IgD-negative memory B cell (primary cell): Measurements from ENCODE around the gene VSIR. TPM values are rescaled to one million over a fixed set of nuclear protein-coding genes. Genes with fewer than 3 reads are reported as not detected.
A peak's percentile ranks its signal among the peaks of the same experiment; 100 is the strongest.

Experiments
- H3K27ac Mint-ChIP-seq, 3 donors: one replicate each; pipeline ENCODE4 v1.8.0; 2020 to 2022; ENCODE audit warnings: mild to moderate bottlenecking in 3 of 3, mixed read lengths in 3 of 3, moderate library complexity in 1 of 3
- H3K27me3 Mint-ChIP-seq: one replicate; pipeline ENCODE4 v1.8.0; 2021; ENCODE audit warnings: mixed read lengths
- H3K36me3 Mint-ChIP-seq: one replicate; pipeline ENCODE4 v1.8.0; 2020; ENCODE audit warnings: mild to moderate bottlenecking, mixed read lengths
- H3K4me1 Mint-ChIP-seq, 3 donors: one replicate each; pipeline ENCODE4 v1.8.0; 2020 to 2022; ENCODE audit warnings: mixed read lengths in 3 of 3, mild to moderate bottlenecking in 1 of 3
- H3K4me3 Mint-ChIP-seq, 4 donors: one replicate each; pipeline ENCODE4 v1.8.0; 2020 to 2022; ENCODE audit warnings: mild to moderate bottlenecking in 4 of 4, mixed read lengths in 4 of 4, moderate library complexity in 3 of 4
- H3K9me3 Mint-ChIP-seq, 3 donors: one replicate each; pipeline ENCODE4 v1.8.0; 2020 to 2021; ENCODE audit warnings: mixed read lengths in 3 of 3, mild to moderate bottlenecking in 1 of 3
- polyA plus RNA-seq: library from polyadenylated mRNA; unstranded; fragments of 300-500 nt; fragmentation: Illumina TruSeq; gene quantifications from one replicate; pipeline ENCODE4 v1.2.3, GENCODE V29; 2021

VSIR gene
- polyA plus RNA-seq, 1 donor from 2014 or later, result 73.6 TPM

DNA sequence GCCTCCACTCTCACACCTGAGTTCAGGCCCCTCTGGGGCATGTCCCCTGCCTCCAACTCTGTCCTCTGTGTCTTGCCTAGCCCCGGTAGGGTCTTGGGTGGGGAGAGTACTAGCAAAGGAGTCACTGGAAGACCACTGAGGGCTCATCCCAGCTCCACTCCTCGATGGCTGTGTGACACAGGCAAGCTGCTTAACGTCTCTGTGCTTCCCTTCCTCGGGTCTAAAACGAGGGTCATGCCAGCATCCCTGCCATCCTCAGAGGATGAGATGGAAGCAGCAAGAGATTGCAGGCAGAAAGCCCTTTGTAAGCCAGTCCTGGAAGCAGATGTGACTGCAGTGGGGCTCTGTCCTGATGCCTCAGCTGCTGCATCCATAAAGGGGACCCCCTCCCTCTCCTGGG, 38.5 kb downstream of the VSIR start:
- Mint-ChIP-seq H3K9me3 (no peaks in the 10 kb centered on the region), H3K4me3 (peak overlapping the region in 2 of 4 donors; percentile 72), H3K27ac (peak overlapping the region in 2 of 3 donors; percentile 91 to 93)

DNA sequence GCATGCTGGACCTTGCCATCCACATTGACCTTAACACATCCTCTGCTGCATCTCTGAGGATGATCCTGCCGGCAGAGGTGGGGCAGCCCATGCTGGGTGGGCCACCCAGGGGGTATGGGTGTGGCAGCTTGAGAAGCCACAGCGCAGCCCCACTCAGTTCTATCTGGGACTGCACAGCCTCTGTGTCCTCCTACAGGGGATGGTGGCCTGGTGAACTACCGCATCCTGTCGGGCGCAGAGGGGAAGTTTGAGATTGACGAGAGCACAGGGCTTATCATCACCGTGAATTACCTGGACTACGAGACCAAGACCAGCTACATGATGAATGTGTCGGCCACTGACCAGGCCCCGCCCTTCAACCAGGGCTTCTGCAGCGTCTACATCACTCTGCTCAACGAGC, 41.5 kb downstream of the VSIR start:
- peaks cover 3% of the 10 kb centered on the region for H3K36me3 Mint-ChIP-seq
- no peak overlapping the region for H3K27ac Mint-ChIP-seq
- H3K9me3 Mint-ChIP-seq, result no peaks in the 10 kb centered on the region
- no peaks in the 10 kb centered on the region for H3K27me3 Mint-ChIP-seq
- H3K4me1 Mint-ChIP-seq, result peaks cover 31 to 61% (median 58%) of the 10 kb centered on the region in 3 donors
- no peak overlapping the region for H3K4me3 Mint-ChIP-seq

More for the DNA sequence above, 38.5 kb downstream of the VSIR start:
- Mint-ChIP-seq H3K4me1 (peaks cover 23 to 51% (median 50%) of the 10 kb centered on the region in 3 donors), H3K36me3 (peaks cover 3% of the 10 kb centered on the region), H3K27me3 (no peaks in the 10 kb centered on the region)

DNA sequence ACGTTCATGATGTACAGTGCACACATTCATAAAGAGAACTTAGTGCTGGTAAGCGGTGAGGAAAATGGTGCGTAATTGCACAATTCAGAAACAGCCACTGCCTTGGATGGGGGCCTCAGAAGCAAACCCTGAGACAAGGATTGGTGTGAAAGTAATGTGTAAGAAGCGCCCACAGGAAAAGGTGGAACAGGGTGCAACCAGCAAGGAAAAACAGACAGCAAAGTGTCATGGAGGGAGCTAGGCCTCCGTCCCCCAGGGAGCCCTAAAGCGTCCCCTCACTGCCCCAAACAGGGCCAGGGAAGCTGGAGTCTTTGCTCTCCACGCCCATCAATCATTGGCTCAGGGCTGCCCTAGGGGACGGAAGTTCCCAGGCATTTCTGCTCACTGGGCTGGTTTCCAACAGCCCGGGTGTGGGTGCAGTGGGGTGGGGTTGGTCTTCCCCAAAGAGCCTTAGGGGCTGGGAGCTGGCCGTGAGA, 44.1 kb downstream of the VSIR start:
- Mint-ChIP-seq H3K27me3 (no peaks in the 10 kb centered on the region), H3K4me1 (peaks cover 33 to 57% (median 52%) of the 10 kb centered on the region in 3 donors), H3K4me3 (peak overlapping the region in 3 of 4 donors; percentile 1 to 95 (median 90)), H3K36me3 (peaks cover 3% of the 10 kb centered on the region), H3K9me3 (no peaks in the 10 kb centered on the region), H3K27ac (peak overlapping the region in 2 of 3 donors; percentile 54 to 75)

GRCh38 chr10:71727738-71728737, 45.3 kb downstream of the VSIR start:
- H3K36me3 Mint-ChIP-seq, result peaks cover 2% of the 10 kb centered on the region
- peak overlapping the region; percentile 15 to 95 (median 78) for H3K4me3 Mint-ChIP-seq
- H3K4me1 Mint-ChIP-seq, result peaks cover 27 to 49% (median 43%) of the 10 kb centered on the region in 3 donors
- peak overlapping the region; percentile 75 to 97 (median 95) for H3K27ac Mint-ChIP-seq
- no peaks in the 10 kb centered on the region for H3K27me3 Mint-ChIP-seq
- no peaks in the 10 kb centered on the region for H3K9me3 Mint-ChIP-seq

- Mint-ChIP-seq H3K36me3 (no peaks in the 10 kb centered on the region), H3K4me1 (peaks cover 32 to 43% (median 35%) of the 10 kb centered on the region in 3 donors), H3K27me3 (no peaks in the 10 kb centered on the region), H3K27ac (peak overlapping the region; percentile 75 to 97 (median 95)), H3K4me3 (peak overlapping the region; percentile 15 to 95 (median 78)), H3K9me3 (no peaks in the 10 kb centered on the region)
Measured at GRCh38 chr10:71727105-71727737, 46.1 kb downstream of the VSIR start.

- Mint-ChIP-seq H3K4me1 (peaks cover 34 to 43% (median 38%) of the 10 kb centered on the region in 3 donors), H3K9me3 (no peaks in the 10 kb centered on the region), H3K27ac (peak overlapping the region; percentile 75 to 97 (median 95)), H3K36me3 (no peaks in the 10 kb centered on the region), H3K27me3 (no peaks in the 10 kb centered on the region), H3K4me3 (peak overlapping the region; percentile 15 to 95 (median 78))
Measured at GRCh38 chr10:71726580-71727104, 46.7 kb downstream of the VSIR start.

DNA sequence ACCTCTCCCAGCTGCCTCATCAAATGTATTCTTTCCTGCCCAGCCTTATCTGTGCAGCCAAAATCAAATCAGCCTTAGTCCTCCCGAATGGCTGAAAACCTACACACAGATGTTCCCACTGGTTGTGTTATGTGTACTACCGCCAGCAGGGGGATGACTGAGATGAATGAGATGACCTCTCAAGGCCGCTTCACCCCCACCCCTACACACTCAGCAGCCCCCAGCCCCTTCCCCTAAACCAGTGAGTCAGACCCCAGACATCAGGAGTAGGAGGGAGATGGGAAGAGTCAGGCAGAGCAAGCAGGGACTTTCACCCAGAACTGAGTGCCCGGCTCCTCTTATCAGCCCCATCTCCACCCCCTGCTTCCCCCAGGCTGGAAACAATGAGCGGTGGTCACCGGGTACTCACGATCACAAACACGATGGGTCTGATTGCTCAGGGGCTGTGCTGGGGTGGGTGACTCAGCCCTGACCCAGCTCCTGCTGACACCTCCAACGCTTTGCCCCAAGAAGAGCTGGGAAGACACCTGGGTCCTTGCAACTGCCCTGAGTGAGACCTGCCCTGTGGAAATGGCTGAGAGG, 47.2 kb downstream of the VSIR start:
- H3K27me3 Mint-ChIP-seq, result no peaks in the 10 kb centered on the region
- H3K4me1 Mint-ChIP-seq, result peaks cover 34 to 43% (median 40%) of the 10 kb centered on the region in 3 donors
- peak overlapping the region in 2 of 4 donors; percentile 64 to 95 for H3K4me3 Mint-ChIP-seq
- H3K36me3 Mint-ChIP-seq, result no peaks in the 10 kb centered on the region
- no peaks in the 10 kb centered on the region for H3K9me3 Mint-ChIP-seq
- peak overlapping the region; percentile 75 to 97 (median 76) for H3K27ac Mint-ChIP-seq

- no peaks in the 10 kb centered on the region for H3K36me3 Mint-ChIP-seq
- H3K27ac Mint-ChIP-seq, result no peak overlapping the region
- no peak overlapping the region for H3K4me3 Mint-ChIP-seq
- no peaks in the 10 kb centered on the region for H3K9me3 Mint-ChIP-seq
- peaks cover 33 to 43% (median 40%) of the 10 kb centered on the region in 3 donors for H3K4me1 Mint-ChIP-seq
- no peaks in the 10 kb centered on the region for H3K27me3 Mint-ChIP-seq
Measured at GRCh38 chr10:71725249-71725648, 48.1 kb downstream of the VSIR start.

- Mint-ChIP-seq H3K36me3 (no peaks in the 10 kb centered on the region), H3K9me3 (no peaks in the 10 kb centered on the region), H3K27me3 (no peaks in the 10 kb centered on the region), H3K4me3 (no peak overlapping the region), H3K27ac (peak overlapping the region in 1 of 3 donors; percentile 83), H3K4me1 (peaks cover 29 to 43% (median 40%) of the 10 kb centered on the region in 3 donors)
Measured at GRCh38 chr10:71724539-71724938, 48.8 kb downstream of the VSIR start.

DNA sequence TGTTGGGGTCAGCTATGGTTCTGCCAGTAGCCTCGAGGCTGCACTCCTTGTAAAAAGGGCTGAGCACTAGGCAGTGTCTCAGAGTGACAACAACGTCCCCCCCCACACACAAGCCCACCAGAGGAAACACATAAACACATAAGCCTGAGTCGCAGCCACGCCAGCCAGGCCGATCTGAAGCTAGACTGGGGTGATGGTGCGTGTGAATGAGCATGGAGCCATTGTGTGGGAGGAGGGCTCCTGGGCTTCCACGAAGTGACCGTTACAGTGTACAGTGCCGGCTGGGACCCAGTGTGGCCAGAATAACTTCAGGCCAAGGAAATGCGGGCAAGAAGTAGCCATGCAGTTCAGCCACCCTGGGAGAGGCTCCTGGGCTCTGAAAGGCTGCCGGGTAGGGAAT, 50.0 kb downstream of the VSIR start:
- Mint-ChIP-seq H3K27me3 (no peaks in the 10 kb centered on the region), H3K4me3 (no peak overlapping the region), H3K4me1 (peaks cover 21 to 34% (median 32%) of the 10 kb centered on the region in 3 donors), H3K9me3 (no peaks in the 10 kb centered on the region), H3K36me3 (no peaks in the 10 kb centered on the region), H3K27ac (peak overlapping the region in 1 of 3 donors; percentile 69)

DNA sequence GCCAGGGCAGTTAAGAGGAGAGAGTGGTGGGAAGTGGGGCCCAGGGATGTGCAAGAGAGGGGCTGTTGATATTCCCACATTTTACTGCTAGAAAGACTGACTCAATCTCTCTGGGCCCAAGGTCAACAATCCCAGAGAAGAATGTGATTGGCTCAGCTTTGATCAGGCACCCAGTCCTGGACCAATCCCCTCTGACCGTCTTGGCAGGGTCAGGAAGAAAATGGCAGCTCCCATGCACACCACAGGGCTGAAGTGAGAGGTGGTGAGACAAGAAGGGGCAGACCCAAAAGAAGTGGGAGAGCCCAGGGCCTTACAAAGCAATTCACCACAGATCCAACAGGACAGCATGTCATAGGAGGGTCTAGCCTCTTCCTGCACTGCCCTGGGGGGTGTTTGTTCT, 50.5 kb downstream of the VSIR start:
- peaks cover 20 to 32% (median 29%) of the 10 kb centered on the region in 3 donors for H3K4me1 Mint-ChIP-seq

GRCh38 chr10:71721313-71721712, 52.0 kb downstream of the VSIR start:
- Mint-ChIP-seq H3K9me3 (no peaks in the 10 kb centered on the region), H3K4me1 (peaks cover 7 to 20% (median 14%) of the 10 kb centered on the region in 3 donors), H3K36me3 (no peaks in the 10 kb centered on the region), H3K27me3 (no peaks in the 10 kb centered on the region), H3K4me3 (no peak overlapping the region), H3K27ac (peak overlapping the region in 1 of 3 donors; percentile 73)

More for the DNA sequence above, 50.5 kb downstream of the VSIR start:
- Mint-ChIP-seq H3K27me3 (no peaks in the 10 kb centered on the region), H3K27ac (peak overlapping the region in 2 of 3 donors; percentile 37 to 69), H3K9me3 (no peaks in the 10 kb centered on the region), H3K4me3 (no peak overlapping the region), H3K36me3 (no peaks in the 10 kb centered on the region)

- Mint-ChIP-seq H3K36me3 (no peaks in the 10 kb centered on the region), H3K27ac (no peak overlapping the region), H3K9me3 (no peaks in the 10 kb centered on the region), H3K4me1 (peaks cover 3 to 12% (median 9%) of the 10 kb centered on the region in 3 donors), H3K4me3 (no peak overlapping the region), H3K27me3 (no peaks in the 10 kb centered on the region)
Measured at GRCh38 chr10:71720288-71720687, 53.0 kb downstream of the VSIR start.

DNA sequence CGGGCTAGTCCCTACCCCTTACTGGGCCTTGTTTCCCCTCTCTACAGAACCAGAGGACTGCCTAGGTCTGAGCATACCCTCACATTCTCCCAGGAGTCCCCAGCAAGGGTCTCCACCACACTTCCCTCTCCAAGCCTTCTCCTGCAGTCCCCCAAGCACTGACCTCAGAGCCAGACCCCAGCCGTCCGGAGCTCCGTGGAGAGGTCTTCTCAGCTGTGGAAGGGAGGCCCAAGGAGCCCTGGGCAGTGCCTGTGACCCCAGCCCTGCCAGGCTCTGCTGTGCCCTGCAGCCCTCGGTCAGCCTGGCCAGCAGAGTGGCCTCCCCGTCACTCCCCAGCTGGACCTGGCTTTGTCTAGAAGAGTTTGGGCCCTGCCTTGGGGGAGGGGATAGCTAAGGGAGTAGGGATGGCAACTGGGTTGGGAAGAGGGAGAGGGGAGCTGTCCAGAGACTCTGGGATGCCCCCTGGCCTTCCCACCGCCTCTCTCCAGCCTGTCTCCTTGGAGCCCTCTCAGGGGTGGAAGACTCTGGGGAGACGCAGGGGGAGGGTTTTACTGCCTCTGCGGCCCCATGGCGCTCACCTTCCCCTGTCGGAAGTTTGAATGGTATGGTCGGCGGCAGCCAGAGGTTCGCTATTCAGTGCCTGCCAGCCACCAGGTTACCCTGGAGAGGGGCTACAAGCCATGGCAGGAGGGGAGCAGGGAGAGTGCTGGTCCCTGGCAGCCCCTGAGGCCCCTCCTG, 53.7 kb downstream of the VSIR start, which contains the start of gene C10orf105:
TSS of gene C10orf105 (minus strand) at position 315 of the 738 bp plus-strand sequence. CDS start 3,441 bp downstream, outside the sequence.
- H3K27me3 Mint-ChIP-seq, result no peaks in the 10 kb centered on the region
- no peaks in the 10 kb centered on the region for H3K36me3 Mint-ChIP-seq
- peak within 1 kb of the TSS in 1 of 4 donors; percentile 39 for H3K4me3 Mint-ChIP-seq
- H3K4me1 Mint-ChIP-seq, result peaks cover 3 to 12% (median 10%) of the 10 kb centered on the region in 3 donors
- H3K9me3 Mint-ChIP-seq, result no peaks in the 10 kb centered on the region
- H3K27ac Mint-ChIP-seq, result peak within 1 kb of the TSS in 1 of 3 donors; percentile 82
